Measurements from ENCODE around the gene HMOX1.
"Not testable (repeated sequence)": the region's sequence is repeated elsewhere in the genome, so short reads cannot be mapped to it uniquely, and the experiment has no call there.

HMOX1 gene

GRCh38 chr22:35380013-35380412 lies 883 bp upstream of the HMOX1 start:
- no peak for DNase-seq (ENCODE audit: low spot score)

- DNase-seq (ENCODE audit: low spot score): no peak
Measured at GRCh38 chr22:35381424-35382009, 621 bp downstream of the HMOX1 start.

GRCh38 chr22:35383679-35384071 lies 2.8 kb downstream of the HMOX1 start:
- DNase-seq (ENCODE audit: low spot score): no peak

- DNase-seq (ENCODE audit: low spot score): no peak
Measured at GRCh38 chr22:35384527-35384926, 3.6 kb downstream of the HMOX1 start.

- DNase-seq (ENCODE audit: low spot score): no peak
Measured at GRCh38 chr22:35384975-35385588, 4.2 kb downstream of the HMOX1 start.

GRCh38 chr22:35386670-35387288 lies 5.9 kb downstream of the HMOX1 start:
- no peak for DNase-seq (ENCODE audit: low spot score)

GRCh38 chr22:35390933-35391332 lies 10.0 kb downstream of the HMOX1 start:
- DNase-seq (ENCODE audit: low spot score): no peak

- DNase-seq (ENCODE audit: low spot score): no peak
Measured at GRCh38 chr22:35392357-35392756, 11.5 kb downstream of the HMOX1 start.

- DNase-seq (ENCODE audit: low spot score): no peak
Measured at GRCh38 chr22:35393116-35394010, 12.5 kb downstream of the HMOX1 start.

- no peak for DNase-seq (ENCODE audit: low spot score)
Measured at GRCh38 chr22:35394011-35394312, 13.1 kb downstream of the HMOX1 start.

GRCh38 chr22:35394810-35395563 lies 14.1 kb downstream of the HMOX1 start:
- DNase-seq (ENCODE audit: low spot score): no peak

- not testable (repeated sequence) for DNase-seq (ENCODE audit: low spot score)
Measured at GRCh38 chr22:35396622-35397021, 15.7 kb downstream of the HMOX1 start.

- no peak for DNase-seq (ENCODE audit: low spot score)
Measured at GRCh38 chr22:35397095-35397904, 16.4 kb downstream of the HMOX1 start.

- DNase-seq (ENCODE audit: low spot score): no peak
Measured at GRCh38 chr22:35398591-35398973, 17.7 kb downstream of the HMOX1 start.

GRCh38 chr22:35399114-35399677 lies 18.3 kb downstream of the HMOX1 start:
- DNase-seq (ENCODE audit: low spot score): no peak

GRCh38 chr22:35399678-35400500 lies 19.0 kb downstream of the HMOX1 start, which contains the start of gene MCM5:
Gene MCM5 (plus strand): TSS chr22:35400140. CDS start chr22:35400439, 299 bp downstream.
- DNase-seq (ENCODE audit: low spot score): peak; percentile 100

GRCh38 chr22:35400501-35400790 lies 19.6 kb downstream of the HMOX1 start:
- DNase-seq (ENCODE audit: low spot score): no peak

GRCh38 chr22:35401863-35402262 lies 21.0 kb downstream of the HMOX1 start:
- DNase-seq (ENCODE audit: low spot score): no peak

GRCh38 chr22:35403356-35403755 lies 22.5 kb downstream of the HMOX1 start:
- DNase-seq (ENCODE audit: low spot score): no peak

- no peak for DNase-seq (ENCODE audit: low spot score)
Measured at GRCh38 chr22:35404176-35404575, 23.3 kb downstream of the HMOX1 start.

All from GM03348 (cell line).